B cell (primary cell): ENCODE measurements around the gene CCNI.

Experiments
- CTCF ChIP-seq: fragments of 200-600 bp; IDR thresholded peaks from one replicate; pipeline ENCODE4 v1.8.0; 2022; ENCODE audit warnings: antibody characterized with exemption, mild to moderate bottlenecking
- EZH2 ChIP-seq: IDR thresholded peaks from 2 replicates; pipeline ENCODE4 v1.6.1; 2012; ENCODE audit warnings: borderline replicate concordance, low read depth, mild to moderate bottlenecking, moderate library complexity, low read length; ENCODE audit not compliant: insufficient read depth, poor library complexity, severe bottlenecking

- TF ChIP-seq CTCF (no peak), EZH2 (no peak)
Observed at GRCh38 chr4:77023920-77024319, 51.9 kb downstream of the CCNI start.
